Urothelium cell line (cell line): ENCODE results near the gene CRIM1.

Source experiments
- DNase-seq: peaks from one replicate; pipeline ENCODE4 v3.0.0; 2011; ENCODE audit warnings: low spot score, mixed read lengths
- FAIRE-seq: peaks from 2 replicates; lab custom pipeline; 2011; peaks lifted over from hg19 to GRCh38; lab: Jason Lieb, UNC

Gene CRIM1

DNA sequence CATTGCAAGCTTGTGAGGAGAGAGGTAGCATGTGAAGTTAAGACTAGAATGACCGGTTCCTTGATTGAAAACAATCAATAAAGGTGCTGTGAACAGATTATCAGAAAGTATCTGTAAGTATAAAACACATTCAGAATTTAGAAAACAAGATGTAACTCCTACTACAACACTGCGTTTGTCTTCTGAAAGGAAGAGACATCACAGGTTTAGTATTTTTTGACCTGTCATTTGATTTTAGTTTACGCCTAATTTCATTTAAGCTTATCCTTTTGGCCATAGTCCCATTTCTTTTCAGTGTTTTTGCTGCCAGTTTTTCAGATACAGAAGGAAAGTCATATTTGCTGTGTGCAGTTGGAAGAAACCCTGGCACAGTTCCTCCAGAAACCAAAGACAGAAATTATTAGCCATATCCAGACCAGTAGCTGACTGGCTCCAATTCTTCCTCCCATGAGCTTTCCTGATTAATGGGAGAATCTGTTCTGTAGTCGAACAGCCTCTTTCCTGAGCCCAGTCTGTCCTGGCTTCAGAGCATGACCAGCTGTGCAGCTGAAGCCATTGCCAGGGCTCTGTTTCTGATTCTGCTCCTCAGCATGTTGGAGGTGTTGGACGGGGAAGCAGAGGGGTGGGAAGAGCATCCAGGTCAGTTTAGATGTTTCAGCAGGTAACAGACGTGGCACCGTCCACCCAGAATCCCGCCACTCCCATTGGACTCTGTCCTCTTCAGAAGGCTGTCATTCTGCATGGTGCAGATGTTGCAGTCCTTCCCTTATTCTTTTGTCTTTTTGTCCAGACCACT is 61.0 kb downstream of the CRIM1 start:
- DNase-seq (no peak), FAIRE-seq (no peak)

DNA sequence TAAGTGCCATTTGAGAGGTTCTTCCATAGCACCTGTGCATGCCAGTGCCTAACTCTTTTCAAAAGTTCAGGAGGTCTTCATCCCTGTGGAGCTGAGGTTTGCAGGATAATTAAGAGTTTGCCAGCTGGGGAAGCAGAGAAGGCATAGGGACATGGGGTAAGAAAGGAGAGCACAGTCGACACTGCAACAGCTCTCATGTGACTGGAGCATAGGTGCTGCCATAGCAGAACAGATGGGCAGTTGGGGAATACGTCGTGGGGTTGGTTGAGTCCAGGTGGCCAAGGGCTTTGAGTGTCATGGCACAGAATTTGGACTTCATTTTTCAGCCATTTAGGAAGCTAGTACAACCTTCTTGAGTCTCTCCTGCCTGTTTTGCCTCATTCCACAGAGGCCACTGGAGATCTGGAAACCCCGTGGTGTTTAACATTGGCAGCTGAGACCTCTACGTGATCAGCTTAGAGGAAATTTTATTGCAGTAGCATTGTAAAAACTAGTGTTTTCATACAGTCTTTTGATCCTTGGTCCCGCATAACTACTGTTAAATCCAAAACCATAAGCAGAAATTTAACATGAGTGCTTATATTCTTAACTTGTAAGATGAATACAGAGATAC is 65.1 kb downstream of the CRIM1 start:
- FAIRE-seq = no peak
- DNase-seq = no peak

DNA sequence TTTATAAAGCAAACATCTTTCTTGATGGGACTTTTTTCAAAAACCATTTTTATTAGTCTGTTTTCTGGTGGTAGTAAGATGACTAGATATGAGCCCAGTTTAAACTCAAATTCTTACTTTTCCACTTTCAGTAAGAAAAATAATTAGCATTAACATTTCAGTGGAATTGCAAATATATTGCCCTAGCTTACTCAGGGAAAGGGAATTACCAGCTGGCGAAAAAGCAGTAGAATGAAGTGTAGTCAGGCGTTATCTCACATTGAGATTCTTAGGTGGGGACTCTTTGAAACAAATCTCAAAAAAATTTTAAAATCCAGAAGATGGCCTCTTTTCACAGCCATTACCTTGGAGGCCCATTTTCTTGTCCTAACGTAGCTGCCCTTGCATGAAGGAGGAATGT is 65.8 kb downstream of the CRIM1 start:
- FAIRE-seq = no peak
- no peak for DNase-seq

- FAIRE-seq (no peak), DNase-seq (no peak)
These were observed 67.6 kb downstream of the CRIM1 start for GRCh38 chr2:36423172-36423571.

GRCh38 chr2:36423619-36424120 is 68.1 kb downstream of the CRIM1 start:
- FAIRE-seq (no peak), DNase-seq (no peak)

DNA sequence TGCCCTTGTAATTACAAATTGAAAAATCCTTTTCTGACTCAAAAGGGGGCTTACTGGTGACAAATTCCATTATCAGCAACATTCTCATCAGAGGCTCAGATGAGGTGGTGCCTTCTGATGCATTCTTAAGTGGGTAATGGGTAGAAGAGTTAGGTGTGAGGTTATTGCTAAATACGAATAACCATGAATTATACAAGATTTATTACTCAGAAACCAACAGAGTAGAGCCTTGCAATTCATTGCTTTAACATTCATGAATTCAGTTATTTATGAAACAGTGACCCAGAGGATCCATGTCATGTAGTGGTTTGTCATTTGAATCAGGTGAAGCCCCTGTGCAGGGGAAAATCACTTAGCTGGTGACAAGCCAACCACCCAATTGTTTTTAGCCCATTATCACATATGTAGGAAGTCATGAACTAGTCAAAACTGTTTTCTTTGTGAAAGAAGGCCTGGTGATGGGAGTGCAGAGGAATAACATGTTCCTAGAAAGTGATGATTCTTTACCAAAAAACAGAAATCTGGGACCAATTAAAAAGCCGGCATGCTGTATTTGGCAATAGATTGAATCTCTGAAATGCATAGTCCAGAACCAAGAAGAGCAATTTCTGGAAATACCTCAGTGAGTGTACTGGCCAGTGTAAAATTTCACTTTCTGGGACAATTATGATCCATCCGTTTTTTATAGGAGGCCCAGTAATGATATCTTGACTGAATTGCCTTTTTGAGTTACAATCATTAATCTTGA is 70.2 kb downstream of the CRIM1 start:
- DNase-seq = no peak
- no peak for FAIRE-seq

DNA sequence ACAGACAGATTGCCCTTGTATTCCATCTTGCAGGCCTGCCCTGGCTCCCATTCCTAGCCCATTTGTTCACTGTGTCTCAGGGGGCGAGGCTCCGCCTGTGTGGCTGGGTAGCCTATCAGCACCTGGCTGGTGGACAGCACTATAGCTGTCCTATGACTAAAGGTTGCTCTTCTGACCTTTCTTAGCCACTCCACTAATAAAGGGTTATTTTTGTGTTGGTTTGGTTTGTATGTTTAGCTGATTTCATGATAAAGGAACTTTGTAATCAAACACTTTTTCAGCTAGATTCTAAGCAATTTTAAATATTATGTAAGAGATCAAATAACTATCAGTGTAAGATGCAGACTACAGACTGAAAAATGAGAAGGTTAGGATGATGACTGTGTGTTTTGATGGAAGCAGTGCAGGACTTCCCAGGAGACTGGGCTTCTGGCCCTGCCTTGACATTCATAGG is 72.2 kb downstream of the CRIM1 start:
- DNase-seq (no peak), FAIRE-seq (no peak)

- FAIRE-seq (no peak), DNase-seq (no peak)
These were observed 75.0 kb downstream of the CRIM1 start for GRCh38 chr2:36430549-36430948.

- no peak for FAIRE-seq
These were observed 76.9 kb downstream of the CRIM1 start for GRCh38 chr2:36432479-36432878.

DNA sequence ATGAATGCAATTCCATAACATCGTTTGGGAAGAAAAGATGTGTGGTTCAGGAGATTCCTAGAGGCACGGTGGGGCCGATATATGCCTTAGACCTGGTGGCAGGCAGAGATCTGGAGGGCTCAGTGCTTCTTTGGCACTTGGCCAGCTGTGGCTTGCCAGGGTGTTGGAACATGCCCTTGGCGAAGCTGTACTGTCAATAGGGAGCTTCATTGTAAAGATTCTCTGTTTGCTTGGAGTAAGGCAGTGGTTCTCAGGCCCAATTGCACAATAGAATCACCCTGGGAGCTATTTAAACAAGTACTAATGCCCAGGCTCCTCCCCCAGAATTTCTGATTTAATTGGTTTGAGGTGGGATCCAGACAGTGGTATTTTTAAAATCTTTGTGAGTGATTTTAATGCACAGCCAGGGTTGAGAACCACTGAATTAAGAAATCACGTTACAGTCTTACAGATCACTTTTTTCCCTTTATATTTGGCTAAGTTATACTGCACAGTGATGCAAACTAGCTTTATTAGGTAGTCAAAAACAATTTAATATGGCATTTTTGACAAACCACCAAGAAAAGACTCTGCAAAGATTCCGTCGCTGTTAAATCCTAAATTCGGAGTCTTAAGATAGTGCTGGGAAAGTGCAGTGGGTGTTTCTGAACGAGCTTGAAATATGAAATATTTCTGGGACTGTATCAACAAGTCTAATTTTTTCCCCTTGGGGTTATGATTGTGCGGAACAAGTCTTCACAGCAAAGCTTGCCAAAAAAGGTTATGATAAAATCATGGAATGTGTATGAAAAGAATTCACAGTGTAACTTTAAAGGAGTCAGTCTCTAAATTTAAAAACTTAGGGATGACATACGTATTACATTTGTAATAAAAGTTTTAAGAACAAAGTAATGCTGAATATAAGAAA is 78.0 kb downstream of the CRIM1 start:
- FAIRE-seq = no peak
- peak; percentile 25 for DNase-seq

More at GRCh38 chr2:36432479-36432878, 76.9 kb downstream of the CRIM1 start:
- no peak for DNase-seq

DNA sequence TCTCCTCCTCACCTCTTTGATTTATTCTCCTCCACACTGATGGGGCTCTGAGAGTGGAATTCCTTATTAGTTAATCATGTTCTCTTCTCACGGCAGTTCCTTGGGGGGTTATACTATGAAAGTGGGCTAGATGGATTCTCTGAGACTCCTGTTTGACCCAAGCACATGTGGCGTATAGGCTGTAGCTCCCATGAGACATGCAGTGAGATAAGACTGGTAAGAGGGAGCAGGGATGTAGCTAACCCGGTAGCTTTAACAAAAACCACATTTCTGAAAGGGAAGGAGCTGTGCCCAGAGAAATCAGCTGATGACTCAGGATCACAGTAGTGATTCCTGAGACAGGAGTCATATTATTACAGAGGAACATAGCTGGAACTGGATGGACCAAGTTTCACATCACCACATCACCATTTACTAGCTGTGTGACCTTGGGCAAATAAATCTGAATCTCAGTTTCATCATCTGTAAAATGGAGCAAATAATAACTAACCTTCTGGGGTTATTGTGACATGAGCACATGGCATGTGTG is 82.9 kb downstream of the CRIM1 start:
- FAIRE-seq (peak; percentile 79), DNase-seq (peak; percentile 82)

GRCh38 chr2:36439084-36439483 is 83.5 kb downstream of the CRIM1 start:
- DNase-seq (no peak), FAIRE-seq (no peak)

- no peak for FAIRE-seq
- DNase-seq = no peak
These were observed 85.6 kb downstream of the CRIM1 start for GRCh38 chr2:36441065-36441625.

DNA sequence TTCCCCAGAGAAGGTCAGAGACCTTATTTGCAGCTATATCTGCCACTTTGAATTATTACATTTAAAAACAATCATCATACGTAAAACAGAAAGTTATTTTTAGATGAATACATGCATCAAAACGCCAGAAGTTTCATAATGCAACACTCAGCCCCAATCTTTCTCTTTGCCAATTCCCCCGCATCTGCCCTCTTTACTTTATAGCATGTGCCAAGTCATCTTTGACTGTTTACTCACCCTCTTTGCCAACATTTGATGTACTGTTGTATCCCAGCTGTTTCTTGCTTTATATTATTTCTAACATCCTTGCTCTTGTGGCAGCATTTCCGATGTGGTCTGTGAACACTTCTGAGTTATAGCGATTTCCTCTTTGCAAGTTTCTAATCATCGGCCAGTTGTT is 86.2 kb downstream of the CRIM1 start:
- no peak for FAIRE-seq
- no peak for DNase-seq

DNA sequence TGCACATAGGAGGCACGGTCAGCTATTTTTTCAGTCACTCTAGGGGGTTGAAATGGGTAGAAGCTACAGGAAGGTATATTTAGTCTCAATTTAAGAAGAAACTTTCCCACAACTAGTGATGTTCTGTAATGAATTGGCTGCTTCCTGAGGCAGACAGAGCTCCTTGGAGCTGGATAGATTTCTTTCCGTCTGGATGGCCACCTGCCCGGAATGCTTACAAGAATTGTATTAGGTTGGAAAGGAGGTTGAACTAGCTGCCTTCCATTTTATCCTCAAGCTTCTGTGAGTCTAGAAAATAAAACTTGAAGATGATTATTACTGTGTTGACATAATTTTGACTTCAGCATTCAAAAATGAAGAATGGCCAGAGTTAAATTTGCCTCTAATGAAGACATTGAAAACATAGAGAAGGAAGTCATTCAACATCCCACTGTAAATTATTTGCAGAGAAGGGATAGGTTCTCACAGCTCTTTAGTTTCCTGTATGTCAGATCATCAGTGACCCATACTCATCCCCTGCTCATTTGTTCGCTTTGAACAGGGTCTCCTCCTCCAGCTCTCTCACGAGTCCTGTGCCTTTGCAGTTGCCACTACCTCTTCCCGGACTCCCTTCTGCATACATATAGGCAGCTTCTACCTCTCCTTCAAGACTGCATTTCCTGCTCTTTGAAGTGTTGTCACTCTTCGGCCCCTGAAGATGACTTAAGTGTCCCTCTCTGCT is 88.8 kb downstream of the CRIM1 start:
- DNase-seq (no peak), FAIRE-seq (no peak)

GRCh38 chr2:36445185-36445866 is 89.7 kb downstream of the CRIM1 start:
- DNase-seq = no peak
- FAIRE-seq = no peak

GRCh38 chr2:36446294-36446693 is 90.7 kb downstream of the CRIM1 start:
- DNase-seq = no peak
- FAIRE-seq = no peak

DNA sequence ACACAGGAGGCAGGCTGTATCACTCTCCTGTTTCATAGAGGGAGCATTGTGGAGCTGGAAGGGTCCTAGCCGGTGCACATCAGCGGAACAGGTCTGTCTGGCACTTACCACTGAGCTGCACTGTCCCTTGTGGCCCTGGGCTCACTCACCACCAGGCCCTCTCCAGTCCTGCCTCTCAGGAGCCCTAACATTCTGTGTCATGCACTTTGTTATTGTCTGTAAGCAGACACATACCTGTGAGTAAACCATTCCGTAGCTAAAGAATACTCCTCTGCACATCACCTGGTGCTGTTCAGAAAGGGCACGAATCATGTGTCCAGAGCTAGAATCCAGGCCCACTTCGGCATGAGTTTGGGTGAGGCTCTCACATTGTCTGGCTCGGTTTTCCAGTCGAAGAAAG is 93.6 kb downstream of the CRIM1 start:
- no peak for DNase-seq
- FAIRE-seq = no peak

GRCh38 chr2:36449943-36450392 is 94.4 kb downstream of the CRIM1 start:
- DNase-seq (no peak), FAIRE-seq (no peak)
